ENCODE measurements around the gene LMAN1L.

The LMAN1L gene

DNA sequence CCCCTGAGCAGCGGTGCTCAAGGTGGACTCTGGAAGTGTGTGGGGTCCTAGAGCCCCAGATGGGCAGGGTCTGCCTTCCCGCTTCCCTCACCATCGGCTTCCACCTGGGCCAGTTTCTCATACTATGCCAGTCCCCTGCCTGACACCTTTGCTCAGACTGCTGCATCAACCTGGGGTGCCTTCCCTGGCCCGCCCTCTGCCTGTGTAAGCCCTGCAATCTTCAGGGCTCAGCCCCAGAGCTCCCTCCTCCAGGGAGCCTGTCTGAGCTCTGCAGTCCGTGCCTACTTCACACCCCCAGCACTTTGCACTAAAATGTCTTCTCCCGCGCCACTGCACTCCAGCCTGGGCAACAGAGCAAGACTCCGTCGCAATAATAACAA is 17.7 kb upstream of the LMAN1L start:
- no peak for TF ChIP-seq CTCF (IDR thresholded peaks at IDR 0.05; ENCODE audit: unreplicated experiment in 3 of 3)
- Mint-ChIP-seq H3K9me3 (no peaks in the 10 kb centered on the region), H3K4me3 (no peak overlapping the region), H3K4me1 (peaks cover 12% of the 10 kb centered on the region), H3K27ac (no peak overlapping the region), H3K27me3 (ENCODE audit: low read depth) (no peaks in the 10 kb centered on the region), H3K36me3 (ENCODE audit: low read depth) (peaks cover 4% of the 10 kb centered on the region)

GRCh38 chr15:74795966-74796625 is 16.5 kb upstream of the LMAN1L start:
- no peak overlapping the region for H3K4me3 Mint-ChIP-seq
- H3K9me3 Mint-ChIP-seq: no peaks in the 10 kb centered on the region
- no peak overlapping the region for H3K27ac Mint-ChIP-seq

GRCh38 chr15:74798388-74799254 is 14.0 kb upstream of the LMAN1L start:
- Mint-ChIP-seq H3K4me1 (no peaks in the 10 kb centered on the region), H3K27ac (peak overlapping the region in 1 of 3 experiments; percentile 14), H3K27me3 (ENCODE audit: low read depth) (no peaks in the 10 kb centered on the region), H3K4me3 (no peak overlapping the region), H3K9me3 (no peaks in the 10 kb centered on the region), H3K36me3 (ENCODE audit: low read depth) (peaks cover 7% of the 10 kb centered on the region)
- no peak for TF ChIP-seq CTCF (IDR thresholded peaks at IDR 0.05; ENCODE audit: unreplicated experiment in 3 of 3)

More at GRCh38 chr15:74795966-74796625, 16.5 kb upstream of the LMAN1L start:
- H3K4me1 Mint-ChIP-seq: peaks cover 12% of the 10 kb centered on the region
- no peak for TF ChIP-seq CTCF (IDR thresholded peaks at IDR 0.05; ENCODE audit: unreplicated experiment in 3 of 3)
- H3K36me3 Mint-ChIP-seq (ENCODE audit: low read depth): peaks cover 5% of the 10 kb centered on the region
- H3K27me3 Mint-ChIP-seq (ENCODE audit: low read depth): no peaks in the 10 kb centered on the region

DNA sequence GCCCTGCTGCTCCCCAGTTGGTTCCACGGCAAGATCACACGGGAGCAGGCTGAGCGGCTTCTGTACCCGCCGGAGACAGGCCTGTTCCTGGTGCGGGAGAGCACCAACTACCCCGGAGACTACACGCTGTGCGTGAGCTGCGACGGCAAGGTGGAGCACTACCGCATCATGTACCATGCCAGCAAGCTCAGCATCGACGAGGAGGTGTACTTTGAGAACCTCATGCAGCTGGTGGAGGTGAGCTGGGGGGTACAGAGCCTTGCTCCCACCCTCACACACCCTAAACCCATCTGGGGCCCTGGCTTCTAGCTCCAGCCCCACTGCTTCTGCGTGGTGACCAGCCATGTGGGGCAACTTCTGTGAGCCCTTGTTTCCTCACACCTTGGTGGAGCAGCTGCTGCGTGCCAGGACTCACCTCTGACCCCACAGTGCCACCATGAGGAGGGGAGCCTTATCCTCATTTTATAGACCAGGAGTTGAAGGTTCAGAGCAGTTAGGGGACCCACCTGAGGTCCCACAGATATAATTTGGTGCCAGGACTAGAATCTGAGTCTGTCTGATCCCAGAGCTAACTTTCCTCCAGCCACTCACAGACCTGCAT is 13.3 kb upstream of the LMAN1L start:
- H3K9me3 Mint-ChIP-seq: no peaks in the 10 kb centered on the region
- TF ChIP-seq CTCF (IDR thresholded peaks at IDR 0.05; ENCODE audit: unreplicated experiment in 3 of 3): no peak
- H3K27ac Mint-ChIP-seq: peak overlapping the region in 1 of 3 experiments; percentile 14
- no peaks in the 10 kb centered on the region for H3K4me1 Mint-ChIP-seq
- H3K27me3 Mint-ChIP-seq (ENCODE audit: low read depth): no peaks in the 10 kb centered on the region
- peaks cover 13% of the 10 kb centered on the region for H3K36me3 Mint-ChIP-seq (ENCODE audit: low read depth)
- H3K4me3 Mint-ChIP-seq: no peak overlapping the region

DNA sequence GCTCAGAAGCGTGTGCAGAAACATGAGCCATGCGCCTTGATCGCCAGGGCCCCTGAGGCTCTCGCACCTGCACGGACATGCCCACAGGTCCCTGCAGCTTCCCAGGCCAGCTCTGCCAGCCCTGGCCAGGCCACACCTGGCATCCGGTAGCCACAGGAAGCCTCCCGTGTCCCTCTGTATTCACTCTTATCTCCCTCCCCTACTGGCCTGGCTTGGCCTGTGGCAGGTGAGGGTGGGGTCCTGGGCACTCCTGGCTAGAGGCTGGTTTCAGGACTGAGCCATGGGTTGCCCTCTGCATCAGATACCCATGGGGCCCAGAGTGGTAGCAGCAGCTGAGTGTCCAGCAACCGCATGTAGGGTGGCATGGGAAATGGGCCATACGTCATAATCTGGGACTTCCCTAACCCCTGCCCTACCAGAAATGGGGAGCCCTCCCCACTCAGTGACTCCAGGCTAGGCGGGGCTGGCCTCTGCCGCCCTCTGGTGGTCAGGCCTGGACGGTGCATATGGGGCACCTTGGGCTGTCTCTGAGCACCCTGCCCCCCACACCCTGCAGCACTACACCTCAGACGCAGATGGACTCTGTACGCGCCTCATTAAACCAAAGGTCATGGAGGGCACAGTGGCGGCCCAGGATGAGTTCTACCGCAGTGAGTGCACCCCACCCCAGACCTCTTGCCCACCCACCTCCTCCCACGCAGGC is 12.6 kb upstream of the LMAN1L start:
- no peak overlapping the region for H3K4me3 Mint-ChIP-seq
- no peak overlapping the region for H3K27ac Mint-ChIP-seq
- H3K27me3 Mint-ChIP-seq (ENCODE audit: low read depth): no peaks in the 10 kb centered on the region
- no peaks in the 10 kb centered on the region for H3K9me3 Mint-ChIP-seq
- no peaks in the 10 kb centered on the region for H3K4me1 Mint-ChIP-seq
- peaks cover 17% of the 10 kb centered on the region for H3K36me3 Mint-ChIP-seq (ENCODE audit: low read depth)
- TF ChIP-seq CTCF (IDR thresholded peaks at IDR 0.05; ENCODE audit: unreplicated experiment in 3 of 3): peak; percentile 79 to 85 (median 80)
